SJSA1 (cell line): ENCODE measurements around the gene CSRNP3. TPM values are rescaled to one million over a fixed set of nuclear protein-coding genes. Genes with fewer than 3 reads are reported as not detected.

Source experiments
- DNase-seq, 2 experiments: peaks; one replicate each; pipeline ENCODE4 v3.0.0-alpha.2; 2015 to 2020; ENCODE audit warnings: low spot score in 2 of 2, low read depth in 1 of 2
- H3K27ac ChIP-seq: fragments of 250-450 bp; sonication (Bioruptor Pico); 2 replicates; pipeline ENCODE4 v1.5.1; 2020; ENCODE audit warnings: mild to moderate bottlenecking, moderate library complexity
- H3K27me3 ChIP-seq: fragments of 250-450 bp; sonication (Bioruptor Pico); replicated peaks from 2 replicates; pipeline ENCODE4 v1.5.1; 2020; ENCODE audit warnings: mild to moderate bottlenecking, moderate library complexity
- H3K36me3 ChIP-seq: fragments of 250-450 bp; sonication (Bioruptor Pico); 2 replicates; pipeline ENCODE4 v1.5.1; 2020; ENCODE audit warnings: mild to moderate bottlenecking
- H3K4me1 ChIP-seq: fragments of 250-450 bp; sonication (Bioruptor Pico); replicated peaks from 2 replicates; pipeline ENCODE4 v1.6.1; 2021; ENCODE audit warnings: mild to moderate bottlenecking
- H3K4me3 ChIP-seq: fragments of 250-450 bp; sonication (Bioruptor Pico); 2 replicates; pipeline ENCODE4 v1.5.1; 2020; ENCODE audit warnings: mild to moderate bottlenecking
- H3K9me3 ChIP-seq: fragments of 250-450 bp; sonication (Bioruptor Pico); replicated peaks from 2 replicates; pipeline ENCODE4 v1.5.1; 2020; ENCODE audit warnings: mild to moderate bottlenecking
- total RNA-seq: library from RNA; depleted of rRNA; stranded (reverse); fragments of >200 nt; shearing (Covaris generic); gene quantifications from 2 replicates; pipeline ENCODE4 v1.2.3, GENCODE V29; 2014

Gene CSRNP3
- total RNA-seq, 1 experiment from 2014 or later = not detected

DNA sequence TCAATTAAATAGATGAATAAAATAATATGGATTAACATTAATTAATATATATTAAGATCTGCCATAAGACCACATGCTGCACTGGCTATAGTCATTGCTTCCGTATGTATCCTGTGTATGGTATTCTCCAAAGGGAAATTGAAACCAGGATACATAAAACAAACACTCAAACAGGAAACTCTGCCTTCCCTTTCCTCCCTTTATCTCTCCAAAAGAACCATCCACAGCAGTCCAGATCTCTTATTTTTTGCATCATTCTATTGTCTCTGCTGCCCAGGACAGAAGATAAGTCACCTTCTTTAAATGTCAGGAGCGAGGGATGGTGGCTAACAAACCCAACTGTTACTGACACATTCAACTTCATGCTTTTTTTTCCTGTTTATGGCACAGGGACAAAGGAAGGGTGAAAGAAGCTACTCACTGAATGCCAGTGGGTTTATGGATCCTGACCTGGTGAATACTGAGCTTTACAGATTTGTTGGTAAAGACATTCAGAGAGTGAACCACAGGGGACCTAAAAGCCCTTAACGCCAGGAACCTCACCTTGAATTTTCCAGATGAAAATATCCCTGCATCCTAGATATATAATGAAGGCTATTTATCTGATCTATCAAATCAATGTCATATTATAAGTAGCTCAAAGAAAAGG lies 67.5 kb downstream of the CSRNP3 start:
- Histone ChIP-seq H3K4me3 (no peak overlapping the region), H3K4me1 (no peaks in the 10 kb centered on the region), H3K9me3 (no peaks in the 10 kb centered on the region), H3K27me3 (no peaks in the 10 kb centered on the region), H3K36me3 (no peaks in the 10 kb centered on the region), H3K27ac (no peak overlapping the region)
- no peak for DNase-seq

- H3K4me3 ChIP-seq = no peak overlapping the region
- no peak for DNase-seq
- no peaks in the 10 kb centered on the region for H3K4me1 ChIP-seq
These were observed 70.5 kb downstream of the CSRNP3 start for GRCh38 chr2:165539985-165540384.

GRCh38 chr2:165544897-165545296 lies 75.4 kb downstream of the CSRNP3 start:
- no peaks in the 10 kb centered on the region for H3K9me3 ChIP-seq
- no peak for DNase-seq
- H3K4me1 ChIP-seq = no peaks in the 10 kb centered on the region
- no peaks in the 10 kb centered on the region for H3K36me3 ChIP-seq
- no peak overlapping the region for H3K27ac ChIP-seq
- 0 out of 2 replicates have a peak, but pooled peaks cover 3% of the 10 kb centered on the region for H3K27me3 ChIP-seq
- H3K4me3 ChIP-seq = no peak overlapping the region

More at GRCh38 chr2:165539985-165540384, 70.5 kb downstream of the CSRNP3 start:
- no peak overlapping the region for H3K27ac ChIP-seq
- no peaks in the 10 kb centered on the region for H3K36me3 ChIP-seq
- no peaks in the 10 kb centered on the region for H3K9me3 ChIP-seq
- no peaks in the 10 kb centered on the region for H3K27me3 ChIP-seq

- Histone ChIP-seq H3K27me3 (0 out of 2 replicates have a peak, but pooled peaks cover 3% of the 10 kb centered on the region), H3K36me3 (no peaks in the 10 kb centered on the region), H3K27ac (no peak overlapping the region), H3K4me1 (no peaks in the 10 kb centered on the region), H3K4me3 (no peak overlapping the region), H3K9me3 (no peaks in the 10 kb centered on the region)
- DNase-seq = no peak
These were observed 78.4 kb downstream of the CSRNP3 start for GRCh38 chr2:165547900-165548299.

DNA sequence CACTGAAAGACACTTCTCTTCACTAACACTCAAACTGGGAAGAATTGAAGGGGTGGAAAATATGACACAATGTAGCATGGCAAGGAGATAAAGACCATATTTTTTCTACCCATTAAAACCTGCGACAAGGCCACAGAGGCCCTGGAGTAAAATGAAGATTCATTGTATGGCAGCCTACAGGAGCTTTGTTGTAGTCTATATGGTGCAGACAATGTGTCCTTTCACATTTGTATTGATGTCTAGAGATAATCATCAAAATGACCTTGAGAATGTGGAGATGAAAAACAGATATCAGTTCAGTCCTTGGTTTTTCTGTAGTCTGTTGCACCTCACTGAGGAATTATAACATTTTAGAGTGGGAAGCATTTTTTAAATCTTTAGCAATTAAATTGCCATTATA lies 80.1 kb downstream of the CSRNP3 start:
- H3K27me3 ChIP-seq = 0 out of 2 replicates have a peak, but pooled peaks cover 3% of the 10 kb centered on the region
- no peak for DNase-seq
- H3K9me3 ChIP-seq = no peaks in the 10 kb centered on the region
- H3K36me3 ChIP-seq = no peaks in the 10 kb centered on the region
- H3K27ac ChIP-seq = no peak overlapping the region
- H3K4me1 ChIP-seq = no peaks in the 10 kb centered on the region
- no peak overlapping the region for H3K4me3 ChIP-seq

DNA sequence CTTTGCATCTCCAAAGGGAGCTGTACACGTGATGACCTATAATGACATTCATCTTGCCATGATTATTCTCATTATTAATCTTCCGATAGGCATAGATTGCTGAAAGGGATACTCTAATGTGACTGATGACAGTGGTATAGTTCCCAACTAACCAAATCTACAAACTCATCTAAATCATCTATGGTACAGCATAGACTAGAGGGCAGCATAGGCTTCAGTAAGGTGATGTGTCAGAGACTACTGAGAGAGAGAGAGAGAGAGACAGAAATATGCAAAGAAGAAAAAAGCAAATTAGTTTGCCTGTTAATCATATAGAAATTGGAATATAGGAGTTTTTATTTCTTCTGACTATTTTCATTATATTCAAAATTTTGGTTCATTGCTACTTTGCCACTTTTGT lies 89.3 kb downstream of the CSRNP3 start:
- no peak for DNase-seq

GRCh38 chr2:165560377-165560988 lies 91.0 kb downstream of the CSRNP3 start:
- no peaks in the 10 kb centered on the region for H3K9me3 ChIP-seq
- no peaks in the 10 kb centered on the region for H3K4me1 ChIP-seq
- peaks cover 2% of the 10 kb centered on the region; the same call in 1 of the 2 replicates for H3K27me3 ChIP-seq
- H3K4me3 ChIP-seq = no peak overlapping the region
- DNase-seq = no peak
- H3K36me3 ChIP-seq = no peaks in the 10 kb centered on the region
- H3K27ac ChIP-seq = no peak overlapping the region

More for the DNA sequence above, 89.3 kb downstream of the CSRNP3 start:
- no peaks in the 10 kb centered on the region for H3K9me3 ChIP-seq
- peaks cover 2% of the 10 kb centered on the region; the same call in 1 of the 2 replicates for H3K27me3 ChIP-seq
- no peaks in the 10 kb centered on the region for H3K4me1 ChIP-seq
- no peak overlapping the region for H3K4me3 ChIP-seq
- H3K27ac ChIP-seq = no peak overlapping the region
- H3K36me3 ChIP-seq = no peaks in the 10 kb centered on the region

GRCh38 chr2:165561516-165561915 lies 92.0 kb downstream of the CSRNP3 start:
- peaks cover 2% of the 10 kb centered on the region; the same call in 1 of the 2 replicates for H3K27me3 ChIP-seq
- no peaks in the 10 kb centered on the region for H3K9me3 ChIP-seq
- no peak overlapping the region for H3K4me3 ChIP-seq
- no peak for DNase-seq
- H3K36me3 ChIP-seq = no peaks in the 10 kb centered on the region
- H3K4me1 ChIP-seq = no peaks in the 10 kb centered on the region
- no peak overlapping the region for H3K27ac ChIP-seq

- Histone ChIP-seq H3K9me3 (no peaks in the 10 kb centered on the region), H3K27ac (no peak overlapping the region), H3K36me3 (no peaks in the 10 kb centered on the region), H3K4me1 (no peaks in the 10 kb centered on the region), H3K4me3 (no peak overlapping the region), H3K27me3 (peaks cover 2% of the 10 kb centered on the region; the same call in 1 of the 2 replicates)
- no peak for DNase-seq
These were observed 92.7 kb downstream of the CSRNP3 start for GRCh38 chr2:165562233-165562632.

DNA sequence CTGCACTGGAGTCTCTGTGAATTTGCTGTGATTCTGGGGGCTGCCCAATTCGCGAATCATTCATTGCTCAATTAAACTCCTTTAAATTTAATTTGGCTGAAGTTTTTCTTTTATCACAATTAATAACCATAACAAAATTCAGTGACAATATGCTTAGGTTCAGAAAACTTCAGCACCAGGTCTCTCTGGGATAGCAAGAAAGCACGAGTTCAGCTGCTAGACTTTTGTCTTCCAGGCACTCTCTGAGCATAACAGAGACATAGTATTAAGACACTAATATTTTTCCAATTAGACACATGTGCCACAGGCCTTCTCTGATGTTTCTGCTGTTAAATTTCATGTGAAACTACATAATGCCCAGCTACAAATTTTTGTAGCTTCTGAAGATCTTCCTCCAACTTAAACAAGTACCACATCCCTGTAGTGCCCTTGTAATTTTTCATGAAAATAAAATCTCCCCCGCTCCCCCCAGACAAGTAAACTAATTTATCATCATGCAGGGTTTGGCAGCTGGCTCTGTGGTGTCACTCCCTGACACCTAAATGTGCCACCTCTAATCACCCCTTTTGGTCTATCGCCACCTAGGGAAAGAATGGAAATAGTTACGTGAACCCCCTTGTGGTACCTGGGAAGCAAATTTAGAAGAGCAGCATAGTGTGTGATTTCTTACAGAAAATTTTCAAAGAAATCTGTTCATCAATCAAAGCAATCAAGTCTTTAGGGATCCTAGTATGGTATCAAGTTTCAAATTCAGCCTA lies 94.1 kb downstream of the CSRNP3 start:
- no peak for DNase-seq
- Histone ChIP-seq H3K4me1 (no peaks in the 10 kb centered on the region), H3K9me3 (no peaks in the 10 kb centered on the region), H3K27ac (no peak overlapping the region), H3K4me3 (no peak overlapping the region), H3K27me3 (peaks cover 2% of the 10 kb centered on the region; the same call in 1 of the 2 replicates), H3K36me3 (no peaks in the 10 kb centered on the region)

DNA sequence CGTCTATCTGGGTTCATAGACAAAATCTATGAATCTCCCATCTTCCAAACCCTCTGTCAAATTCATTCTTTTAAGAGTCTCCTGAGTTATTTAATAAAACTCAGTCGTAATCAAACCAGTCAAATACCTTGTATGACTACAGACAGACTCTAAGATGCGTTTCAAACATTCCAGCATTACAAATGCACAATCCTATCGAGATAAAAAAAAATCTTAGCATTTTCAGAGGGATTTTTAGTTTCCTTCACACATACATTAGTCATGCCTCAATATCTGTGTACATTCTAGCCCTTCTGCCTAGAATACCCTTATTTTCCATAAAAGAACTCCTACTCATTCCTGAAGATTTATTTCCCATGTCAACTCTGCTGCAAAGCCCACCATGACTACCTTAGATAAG lies 96.5 kb downstream of the CSRNP3 start:
- no peak overlapping the region for H3K27ac ChIP-seq
- no peak overlapping the region for H3K4me3 ChIP-seq
- DNase-seq = no peak
- no peaks in the 10 kb centered on the region for H3K4me1 ChIP-seq
- peaks cover 3% of the 10 kb centered on the region; the same call in 1 of the 2 replicates for H3K27me3 ChIP-seq
- H3K9me3 ChIP-seq = no peaks in the 10 kb centered on the region
- H3K36me3 ChIP-seq = no peaks in the 10 kb centered on the region

DNA sequence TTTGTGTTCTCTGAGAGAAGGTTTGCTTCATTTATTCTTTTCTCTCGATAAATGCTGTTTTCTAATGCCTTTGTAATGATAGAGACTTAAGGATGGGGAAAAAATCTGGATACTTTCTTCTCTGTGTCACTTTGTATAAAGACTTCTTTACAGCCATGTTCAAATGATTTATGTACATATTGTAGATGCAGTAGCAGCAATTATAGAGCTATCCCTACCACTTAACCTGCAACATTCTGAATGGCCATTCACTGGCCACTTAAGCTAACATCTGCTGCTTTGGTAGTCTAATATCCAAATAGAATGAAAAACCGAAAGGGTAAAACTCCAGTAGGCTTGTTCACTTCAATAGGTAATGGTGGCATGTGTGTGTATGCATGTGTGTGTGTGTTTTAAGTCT lies 97.8 kb downstream of the CSRNP3 start:
- no peaks in the 10 kb centered on the region for H3K36me3 ChIP-seq
- H3K27ac ChIP-seq = no peak overlapping the region
- H3K4me1 ChIP-seq = no peaks in the 10 kb centered on the region
- H3K27me3 ChIP-seq = peaks cover 3% of the 10 kb centered on the region; the same call in 1 of the 2 replicates
- no peak overlapping the region for H3K4me3 ChIP-seq
- DNase-seq = no peak
- H3K9me3 ChIP-seq = no peaks in the 10 kb centered on the region

GRCh38 chr2:165568361-165568760 lies 98.9 kb downstream of the CSRNP3 start:
- Histone ChIP-seq H3K9me3 (no peaks in the 10 kb centered on the region), H3K4me3 (no peak overlapping the region)

DNA sequence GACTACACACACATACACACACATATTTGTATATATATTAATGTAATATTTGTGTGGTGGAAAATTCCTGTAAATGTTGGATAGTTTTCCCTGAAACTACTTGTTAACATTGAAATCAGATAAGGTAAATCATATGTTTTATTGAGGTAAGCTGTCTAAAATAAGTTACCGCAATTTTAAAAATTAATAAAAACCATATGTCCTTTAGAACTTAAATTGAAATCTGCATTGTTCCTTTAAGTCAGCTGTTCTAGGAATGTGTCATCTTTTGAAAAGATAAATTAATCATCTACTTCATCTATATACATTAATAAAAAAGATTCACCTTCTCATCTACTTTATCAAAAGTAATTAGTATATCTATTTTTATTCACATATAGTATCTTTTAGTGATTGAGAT lies 102.0 kb downstream of the CSRNP3 start:
- DNase-seq = no peak
- 0 out of 2 replicates have a peak, but pooled peaks cover 3% of the 10 kb centered on the region for H3K27me3 ChIP-seq
- no peaks in the 10 kb centered on the region for H3K9me3 ChIP-seq
- H3K4me1 ChIP-seq = no peaks in the 10 kb centered on the region
- no peaks in the 10 kb centered on the region for H3K36me3 ChIP-seq
- H3K27ac ChIP-seq = no peak overlapping the region
- no peak overlapping the region for H3K4me3 ChIP-seq

More at GRCh38 chr2:165568361-165568760, 98.9 kb downstream of the CSRNP3 start:
- peaks cover 3% of the 10 kb centered on the region; the same call in 1 of the 2 replicates for H3K27me3 ChIP-seq
- H3K36me3 ChIP-seq = no peaks in the 10 kb centered on the region
- no peak overlapping the region for H3K27ac ChIP-seq
- no peaks in the 10 kb centered on the region for H3K4me1 ChIP-seq
- no peak for DNase-seq
